ENCODE data around the gene ATP10A.

ATP10A gene

DNA sequence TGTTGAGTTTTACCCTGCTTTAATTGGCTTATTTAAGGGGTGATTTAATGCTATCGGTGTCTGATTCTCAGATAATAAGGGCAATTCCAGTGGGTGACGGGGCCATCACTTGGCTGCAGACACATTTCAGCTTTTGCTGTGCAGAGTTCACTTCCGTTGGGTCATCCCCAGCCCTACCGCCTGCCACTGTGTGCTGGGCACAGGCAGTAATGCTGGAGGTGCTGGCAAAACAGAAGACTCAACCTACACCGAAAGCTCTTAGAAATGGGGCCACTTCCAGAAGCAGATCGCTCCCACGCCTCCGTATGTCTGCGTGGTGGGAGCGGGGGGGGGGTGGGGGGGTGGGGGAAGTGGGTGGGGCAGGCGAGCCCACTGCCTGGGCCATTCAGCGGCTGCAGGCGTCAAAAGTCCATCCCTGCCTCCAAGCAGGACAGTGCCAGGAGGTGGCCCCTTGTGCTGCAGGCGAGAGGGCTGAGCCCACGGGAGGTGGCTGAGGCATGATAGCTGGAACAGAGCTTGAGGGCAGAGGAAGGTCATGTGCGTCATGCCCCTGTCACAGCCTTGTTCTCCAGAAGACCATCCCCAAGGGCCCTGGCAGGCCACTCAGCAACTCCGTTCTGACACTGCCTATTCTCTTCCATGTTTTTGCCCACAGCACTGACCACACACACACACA lies 128.3 kb downstream of the ATP10A start:
- no peak for DNase-seq

DNA sequence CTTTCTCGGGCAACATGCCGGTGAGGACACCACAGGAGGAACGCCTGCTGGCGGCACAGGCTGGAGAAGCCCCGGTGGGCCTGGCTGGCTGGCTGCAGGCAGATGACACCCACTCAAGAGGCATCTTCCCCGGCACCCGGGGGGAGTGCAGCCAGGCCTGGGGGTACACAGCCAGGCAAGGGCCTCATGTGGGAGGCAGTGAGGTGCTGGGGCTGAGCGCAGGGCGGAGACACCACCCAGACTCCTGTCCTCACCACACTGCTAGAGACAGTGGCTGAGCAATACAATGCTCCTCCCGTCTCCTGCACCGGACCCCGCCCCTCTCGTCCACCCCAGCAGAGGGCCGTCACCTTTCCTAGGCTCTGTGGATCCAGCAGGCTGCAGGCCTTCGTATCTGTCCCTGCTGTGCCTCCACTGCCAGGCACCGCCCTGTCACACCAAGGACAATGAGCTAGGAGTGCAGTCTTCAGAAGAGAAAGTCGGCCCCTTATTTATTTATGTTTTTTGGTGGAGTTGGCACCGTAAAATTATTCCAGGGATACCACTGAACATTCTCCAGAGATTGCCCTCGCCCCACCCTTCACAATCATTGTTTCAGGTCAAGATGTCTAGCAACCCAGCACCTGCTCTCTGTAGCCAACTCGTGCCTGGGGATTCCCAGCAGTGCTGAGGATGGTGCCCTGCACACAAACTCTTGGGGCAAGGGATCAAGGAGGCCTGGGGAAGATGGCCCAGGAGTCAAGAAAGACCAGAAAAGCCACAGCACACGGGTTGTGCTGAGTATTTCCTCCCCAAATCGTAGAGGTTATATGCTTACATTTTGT lies 129.1 kb downstream of the ATP10A start:
- DNase-seq, result no peak

DNA sequence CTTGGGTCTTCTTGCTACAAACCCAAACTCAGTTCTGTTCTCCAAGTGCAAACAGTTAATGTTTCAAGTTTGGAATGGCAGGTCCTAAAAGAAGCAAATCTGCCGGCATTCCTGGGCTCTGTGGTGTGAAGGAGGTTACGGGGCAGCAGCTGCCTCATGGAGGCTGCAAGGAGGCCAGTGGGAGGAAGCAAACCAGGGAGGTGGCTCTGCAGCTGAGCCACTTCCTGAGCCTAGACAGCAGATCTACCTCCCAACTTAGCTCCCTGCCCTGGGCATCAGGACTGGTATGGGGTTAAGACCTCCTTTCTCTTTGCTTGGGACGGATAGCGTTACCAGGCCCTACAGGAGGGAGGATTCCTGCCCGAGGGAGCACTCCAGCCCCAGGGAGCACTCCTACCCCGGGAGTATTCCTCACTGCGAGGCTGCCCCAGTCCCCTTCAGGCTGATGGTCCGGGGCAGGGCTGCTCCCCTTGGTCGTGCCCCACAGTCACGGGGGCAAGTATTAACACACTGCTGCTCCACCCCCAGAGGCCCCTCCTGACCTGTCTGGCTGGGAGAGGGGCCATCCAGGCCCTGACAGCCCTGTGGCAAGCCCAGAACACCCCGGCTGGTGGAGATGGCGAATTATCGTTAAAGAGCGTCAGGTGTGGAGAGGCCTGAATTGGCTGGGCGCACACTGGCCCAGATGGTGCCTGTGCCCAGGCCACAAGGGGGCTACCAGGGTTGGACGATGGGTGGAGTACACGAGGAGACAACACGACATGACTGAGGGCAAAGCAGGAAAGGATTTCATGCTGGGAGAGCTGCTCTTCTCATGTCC lies 129.9 kb downstream of the ATP10A start:
- no peak for DNase-seq

DNA sequence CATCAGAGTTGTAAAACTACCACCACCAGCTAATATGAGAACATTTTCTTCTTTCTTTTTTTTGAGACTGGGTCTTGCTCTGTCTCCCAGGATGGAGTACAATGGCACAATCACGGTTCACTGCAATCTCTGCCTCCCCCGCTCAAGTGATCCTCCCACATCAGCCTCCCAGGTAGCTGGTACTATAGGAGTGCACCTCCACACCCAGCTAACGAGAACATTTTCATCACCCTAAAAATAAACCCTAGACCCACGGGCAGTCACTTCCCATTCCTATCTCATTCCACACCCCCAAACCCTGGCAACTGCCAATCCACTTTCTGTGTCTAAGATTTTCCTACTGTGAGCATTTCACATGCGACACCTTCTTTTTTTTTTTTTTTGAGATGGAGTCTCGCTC lies 130.9 kb downstream of the ATP10A start:
- no peak for DNase-seq

DNA sequence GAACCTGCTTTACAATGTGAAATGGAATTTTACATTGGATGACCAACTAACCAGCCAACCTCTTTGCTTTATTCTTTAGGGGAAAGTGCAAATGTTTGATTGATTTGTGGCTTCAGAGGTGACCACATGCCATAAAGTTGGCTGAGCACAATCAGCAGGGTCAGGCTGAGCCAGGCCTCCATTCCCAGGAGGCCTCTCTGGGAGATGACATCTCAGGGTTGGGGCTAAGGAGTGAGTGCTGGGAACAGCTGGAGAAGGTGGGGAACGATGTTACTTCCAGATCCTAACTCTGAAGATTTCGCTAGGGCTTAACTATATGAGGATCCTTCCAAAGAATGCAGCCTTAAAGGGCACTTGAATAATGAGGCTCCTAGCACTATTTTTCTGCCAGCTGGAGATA lies 131.7 kb downstream of the ATP10A start:
- DNase-seq, result no peak

DNA sequence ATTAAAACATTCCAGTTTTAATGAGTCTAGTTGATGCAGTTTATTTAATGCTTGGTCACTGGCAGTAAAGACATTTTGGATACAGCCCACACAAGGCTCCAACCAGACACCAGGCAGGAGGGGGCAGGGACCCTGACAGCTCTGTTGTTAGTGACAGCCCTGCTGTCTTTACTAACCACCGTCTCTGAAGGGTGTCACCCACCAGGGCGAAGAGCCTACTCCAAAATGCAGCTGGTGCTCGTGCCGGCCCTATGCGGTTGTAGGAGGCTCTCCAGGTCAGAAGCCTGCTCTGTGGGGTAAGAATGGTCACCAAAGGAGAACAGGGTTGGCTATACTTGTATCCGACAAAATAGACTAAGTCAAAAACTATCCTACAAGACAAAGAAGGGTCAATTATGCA lies 132.2 kb downstream of the ATP10A start:
- DNase-seq, result no peak

DNA sequence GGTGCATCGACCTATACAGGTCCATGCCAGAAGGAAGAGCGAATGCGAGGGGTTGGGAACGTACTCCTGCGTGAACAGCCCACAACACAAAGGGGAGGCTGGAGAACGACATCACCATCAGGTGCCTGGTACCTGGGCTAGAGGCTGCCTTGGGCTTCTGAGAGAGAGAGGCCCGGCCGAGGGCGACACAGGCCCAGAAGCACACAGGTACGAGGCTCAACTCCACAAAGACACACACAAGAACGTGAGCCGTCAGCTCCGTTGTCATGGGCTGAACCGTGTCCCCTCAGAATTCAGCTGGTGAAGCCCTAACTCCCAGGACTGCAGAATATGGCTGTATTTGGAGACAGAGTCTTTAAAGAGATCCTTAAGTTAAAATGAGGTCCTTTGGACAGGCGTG lies 134.3 kb downstream of the ATP10A start:
- DNase-seq, result no peak

DNA sequence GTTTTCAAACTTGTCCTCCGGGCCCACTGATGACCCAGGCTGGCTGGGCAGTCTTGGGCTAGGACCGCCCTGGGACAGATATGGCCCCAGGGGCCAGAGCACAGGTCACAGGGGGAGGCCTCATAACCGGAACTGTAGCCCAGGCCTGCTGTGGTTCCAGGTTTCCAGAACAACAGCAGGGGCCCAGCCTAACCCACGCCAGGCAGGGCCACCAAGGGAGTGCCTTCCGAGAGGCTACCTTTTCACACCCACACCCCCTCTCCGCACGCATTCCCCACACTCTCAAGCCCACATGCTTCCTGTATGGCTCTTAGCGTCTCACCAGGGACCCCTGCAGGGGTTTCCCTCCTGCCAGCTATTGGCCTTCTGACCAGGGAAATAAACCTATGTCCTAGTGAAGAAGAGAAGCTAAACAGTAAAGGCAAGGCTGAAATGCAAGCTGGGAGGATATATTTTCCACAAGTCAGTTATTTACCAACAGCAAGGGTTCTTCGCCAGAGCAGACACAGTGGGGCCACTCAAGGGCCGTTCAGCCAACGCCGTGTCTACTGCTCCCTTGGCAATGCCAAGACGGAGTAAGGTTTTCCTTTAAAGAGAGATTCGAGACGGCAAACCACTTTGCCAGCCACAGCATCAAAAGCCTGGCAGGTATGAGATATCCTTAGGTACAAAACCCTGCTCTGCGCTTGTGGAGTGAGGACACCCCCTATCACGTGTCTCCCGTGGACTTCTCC lies 135.1 kb downstream of the ATP10A start:
- DNase-seq, result no peak

DNA sequence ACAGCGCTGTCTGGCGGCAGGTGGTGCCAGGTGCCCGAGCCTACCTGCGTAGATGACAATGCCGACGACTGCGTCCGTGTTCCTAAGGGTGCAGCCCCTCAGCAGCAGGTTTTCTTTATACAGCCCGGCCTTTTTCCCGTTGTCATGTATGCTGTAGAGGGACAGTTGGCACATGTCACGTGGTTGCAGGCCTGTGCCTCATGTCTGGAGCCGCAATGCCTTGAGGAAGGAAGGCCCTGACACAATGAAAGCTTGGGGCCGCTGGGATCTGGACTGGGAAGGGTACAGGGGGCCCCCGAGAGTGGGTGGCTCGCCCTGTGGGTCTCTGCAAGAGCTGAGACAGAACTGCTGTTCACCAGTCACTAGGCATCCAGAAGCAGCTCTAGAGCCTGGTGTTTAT lies 136.0 kb downstream of the ATP10A start:
- no peak for DNase-seq

DNA sequence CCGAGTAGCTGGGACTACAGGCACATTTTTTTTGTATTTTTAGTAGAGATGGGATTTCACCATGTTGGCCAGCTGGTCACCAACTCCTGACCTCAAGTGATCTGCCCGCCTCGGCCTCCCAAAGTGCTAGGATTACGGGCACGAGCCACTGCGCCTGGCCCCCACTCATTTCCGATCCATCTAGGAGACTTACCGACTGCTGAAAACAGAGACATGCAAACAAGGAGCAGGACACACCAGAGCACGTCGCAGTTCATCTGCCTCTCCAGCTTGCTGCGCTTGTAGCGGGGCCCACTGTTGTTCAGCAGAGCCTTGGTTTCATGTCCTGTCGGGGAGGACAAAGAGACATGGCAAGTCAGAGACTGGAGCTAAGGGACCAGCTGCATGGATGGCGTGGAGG lies 137.4 kb downstream of the ATP10A start:
- no peak for DNase-seq

DNA sequence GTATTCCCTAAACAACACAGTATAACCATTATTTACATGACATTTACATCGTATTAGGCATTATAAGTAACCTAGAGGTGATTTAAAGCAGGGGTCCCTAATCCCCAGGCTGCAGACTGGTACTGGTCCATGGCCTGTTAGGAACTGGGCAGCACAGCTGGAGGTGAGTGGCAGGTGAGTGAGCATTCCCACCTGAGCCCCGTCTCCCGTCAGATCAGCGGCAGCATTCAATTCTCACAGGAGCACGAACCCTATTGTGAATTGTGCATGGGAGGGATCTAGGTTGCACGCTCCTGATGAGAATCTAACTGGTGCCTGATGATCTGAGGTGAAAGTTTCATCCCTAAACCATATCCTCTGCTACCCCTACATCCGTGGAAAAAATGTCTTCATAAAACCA lies 138.2 kb downstream of the ATP10A start:
- no peak for DNase-seq

DNA sequence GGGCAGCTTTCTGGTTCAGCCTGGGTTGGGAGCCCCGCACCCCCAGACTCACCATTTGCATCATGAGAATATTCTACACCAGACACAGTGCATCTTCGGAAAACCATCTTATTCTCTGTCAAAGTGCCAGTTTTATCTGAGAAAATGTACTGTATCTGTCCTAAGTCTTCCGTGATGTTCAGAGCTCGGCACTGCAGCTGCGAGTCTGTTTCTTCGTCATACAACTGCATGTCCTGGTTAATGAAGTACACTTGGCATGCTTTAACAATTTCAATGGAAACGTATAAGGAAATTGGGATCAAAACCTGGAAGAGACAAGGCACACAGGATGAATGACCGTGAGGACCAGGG lies 141.5 kb downstream of the ATP10A start:
- no peak for DNase-seq

DNA sequence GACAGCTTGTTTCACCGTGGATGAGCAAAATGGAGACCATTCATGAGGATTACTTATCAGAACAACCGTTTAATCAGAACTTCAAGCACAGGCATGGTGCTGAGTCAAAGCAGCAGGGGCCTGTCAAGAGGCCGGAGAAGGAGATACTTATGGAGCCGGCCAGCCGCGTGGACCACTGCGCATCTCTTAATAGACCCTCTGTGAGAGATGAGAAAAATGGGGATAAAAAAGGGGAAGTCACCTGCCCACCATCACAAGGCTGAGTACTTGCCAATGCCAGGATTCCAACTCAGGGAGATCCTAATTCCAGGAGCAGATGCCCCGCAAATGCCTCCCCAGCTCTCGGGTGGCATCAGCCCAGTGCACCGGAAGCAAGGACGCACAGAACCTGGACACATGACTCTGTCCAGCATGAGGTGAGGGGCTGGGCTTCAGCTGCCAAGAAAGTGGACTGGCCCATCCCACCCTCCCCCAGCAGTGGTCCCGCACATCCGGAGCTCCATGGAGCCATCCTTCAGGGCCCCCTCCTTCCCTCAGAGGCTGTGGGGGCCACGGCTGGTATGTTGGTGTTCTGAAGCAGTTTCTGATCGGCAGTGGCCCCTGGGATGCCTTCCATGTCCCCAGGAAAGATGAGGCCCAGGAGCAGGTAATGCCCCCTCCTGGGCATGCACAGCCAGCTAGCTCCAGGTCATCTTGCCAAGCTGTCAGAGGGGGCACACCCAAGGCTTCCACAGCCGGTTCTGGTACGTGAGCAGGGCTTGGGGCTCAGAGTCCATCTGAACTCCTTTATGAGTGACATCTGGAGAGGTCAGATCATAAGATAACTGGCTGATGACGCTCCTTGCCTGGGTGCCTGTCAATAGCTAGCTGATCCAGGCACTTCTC lies 143.8 kb downstream of the ATP10A start:
- DNase-seq, result no peak

DNA sequence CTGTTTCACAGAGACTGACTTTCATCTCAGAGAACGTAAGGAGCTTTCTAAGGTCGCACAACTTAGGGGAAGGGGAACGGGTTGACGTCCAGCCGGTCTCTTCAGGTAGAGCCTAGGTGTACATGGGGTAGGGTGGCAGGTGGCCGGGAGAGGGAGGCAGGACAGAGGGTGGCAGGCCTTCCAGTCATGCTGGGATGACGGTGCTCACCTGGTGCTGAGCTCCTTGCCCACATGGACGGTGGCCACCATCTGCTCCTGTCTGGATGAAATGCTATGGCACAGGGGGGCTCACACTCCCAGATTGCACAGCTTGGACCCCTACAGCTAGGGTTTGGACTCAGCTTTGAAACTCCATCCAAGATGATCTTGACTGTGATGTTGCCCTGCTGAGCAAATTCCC lies 144.5 kb downstream of the ATP10A start:
- no peak for DNase-seq

DNA sequence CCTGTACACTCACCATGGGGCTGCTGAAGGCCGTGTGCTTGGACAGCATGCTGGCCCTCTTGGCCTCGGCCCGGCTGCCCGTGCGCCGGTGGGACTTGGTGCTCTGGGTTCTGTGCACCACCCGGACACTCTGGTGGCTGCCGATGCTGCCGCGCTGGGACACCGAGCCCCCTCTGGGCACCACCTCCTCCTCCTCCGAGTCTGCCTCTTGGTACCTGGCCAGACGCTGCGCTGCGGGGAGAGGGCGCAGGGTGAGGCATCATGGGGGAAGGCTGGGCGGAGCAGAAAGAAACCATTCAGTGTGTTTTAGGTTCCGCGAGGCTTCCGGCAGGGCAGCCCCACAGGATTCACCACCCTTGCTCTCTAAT lies 145.0 kb downstream of the ATP10A start:
- DNase-seq, result no peak

DNA sequence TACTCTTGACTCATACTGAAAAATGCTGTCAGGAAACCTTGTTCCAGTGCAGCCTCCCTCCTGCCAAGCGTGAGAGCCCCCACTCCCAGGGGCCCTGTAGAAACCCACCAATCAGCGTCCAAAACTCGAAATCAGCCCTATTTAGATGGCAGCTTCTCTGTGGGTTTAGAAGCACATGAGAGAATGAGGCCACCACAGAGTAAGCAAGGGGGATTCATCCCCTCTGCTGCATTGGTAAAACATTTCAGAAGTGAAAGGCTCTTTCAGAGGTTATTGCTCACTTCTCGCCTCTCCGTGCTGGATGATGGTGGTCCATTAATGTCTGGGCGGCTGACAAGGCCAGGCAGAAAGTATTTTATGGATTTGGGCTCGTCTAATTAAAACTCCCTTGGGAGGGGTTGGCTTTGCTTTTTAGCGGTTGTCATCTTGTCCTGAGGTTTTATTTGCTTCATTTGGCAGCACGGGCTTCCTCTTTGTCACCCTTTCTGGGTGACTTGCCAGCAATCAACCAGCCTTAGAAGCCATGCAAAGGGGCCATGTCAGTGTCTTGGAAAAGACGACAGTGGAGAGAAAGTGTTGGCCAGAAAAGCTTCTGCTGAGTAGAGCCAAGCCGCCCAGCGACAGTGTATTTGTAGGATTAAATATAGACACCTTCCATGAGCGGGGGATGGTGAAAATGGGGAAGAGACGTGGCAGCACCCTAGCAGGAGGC lies 145.5 kb downstream of the ATP10A start:
- DNase-seq, result no peak

DNA sequence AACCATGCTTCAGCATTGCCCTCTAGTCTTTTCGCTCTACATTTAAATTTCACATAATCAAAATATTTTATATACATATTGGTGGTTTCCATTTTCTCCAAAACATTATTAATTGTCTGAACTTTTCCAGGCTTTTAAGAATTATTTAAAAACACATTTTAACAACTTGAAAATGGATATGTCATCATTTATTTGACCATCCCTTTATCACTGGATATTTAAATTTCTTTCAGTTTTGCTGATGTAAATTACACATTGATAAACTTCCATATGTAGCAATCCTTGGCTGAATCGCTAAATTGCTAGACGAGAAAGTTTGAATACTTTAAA lies 146.0 kb downstream of the ATP10A start:
- no peak for DNase-seq

DNA sequence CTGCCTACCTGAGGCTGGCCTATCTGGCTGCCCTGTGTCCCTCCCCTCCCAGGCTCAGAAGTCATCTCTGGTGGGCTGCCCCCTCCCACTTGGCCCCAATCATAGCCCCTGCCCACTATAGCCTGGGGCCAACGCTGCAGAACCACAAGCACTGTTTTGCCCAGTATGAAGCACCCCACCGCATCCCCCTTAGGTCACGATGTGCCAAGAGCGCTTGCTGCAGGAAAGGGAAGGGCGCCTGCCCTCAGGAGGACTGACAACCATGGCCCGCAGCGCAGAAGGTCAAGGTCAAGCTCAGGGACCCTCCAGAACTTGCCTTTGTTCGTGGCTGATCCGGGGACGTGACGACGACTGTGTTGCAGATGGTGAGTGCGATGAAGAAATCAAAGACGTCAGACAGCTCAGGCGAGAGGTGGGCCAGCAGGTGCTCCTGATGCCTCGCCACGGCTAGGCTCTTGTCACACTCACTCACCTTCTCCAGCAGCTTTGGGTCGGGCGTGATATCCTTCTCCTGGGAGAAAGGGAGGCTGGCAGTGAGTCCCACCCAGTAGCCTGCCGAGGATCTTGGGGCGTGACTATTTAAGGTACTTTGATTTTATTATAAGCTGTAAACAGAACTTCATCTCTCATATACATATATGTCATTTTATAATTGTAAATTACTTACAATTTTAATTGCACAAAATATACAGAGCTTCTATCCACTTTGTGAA lies 146.6 kb downstream of the ATP10A start:
- no peak for DNase-seq

DNA sequence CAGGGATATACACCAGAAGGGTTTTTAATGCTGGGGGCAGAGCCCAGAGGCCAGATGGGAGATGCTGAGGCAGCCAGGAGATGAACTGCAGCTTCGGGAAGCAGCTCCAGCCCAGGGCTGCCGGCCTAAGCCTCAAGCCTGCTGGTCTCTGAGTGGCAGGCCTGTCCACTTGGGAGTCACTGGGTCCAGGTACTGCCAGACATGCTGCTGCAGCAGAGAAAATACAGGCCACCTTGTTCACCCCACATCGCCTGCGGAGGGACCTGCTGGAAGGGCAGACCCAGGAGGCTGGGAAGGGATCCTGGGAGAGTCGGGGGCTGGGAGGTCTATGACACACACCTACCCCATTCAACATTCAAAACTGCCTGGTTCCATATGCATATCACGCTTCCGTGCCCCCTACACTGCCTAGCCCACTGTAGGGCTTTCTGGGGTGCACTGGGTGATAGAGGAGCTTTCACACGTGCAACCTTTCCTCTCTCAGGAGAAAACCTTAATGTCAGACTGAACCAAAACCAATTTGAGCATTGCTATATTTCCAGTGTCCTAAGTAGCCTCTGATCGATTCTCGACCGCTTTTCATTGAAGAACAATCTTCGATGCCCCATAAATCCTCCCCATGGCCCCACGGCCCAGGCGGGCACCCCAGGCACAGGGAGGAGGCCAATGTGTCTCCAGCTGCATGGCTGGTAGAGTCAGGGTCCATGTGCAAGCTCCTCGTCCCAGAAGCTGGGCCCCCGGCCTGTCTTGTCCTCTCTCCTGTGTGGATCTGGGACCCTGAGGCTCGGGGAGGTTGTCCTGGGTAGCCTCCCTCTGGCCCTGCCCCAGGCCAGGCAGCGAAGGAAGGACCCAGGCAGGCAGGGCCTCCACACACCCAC lies 147.4 kb downstream of the ATP10A start:
- no peak for DNase-seq

DNA sequence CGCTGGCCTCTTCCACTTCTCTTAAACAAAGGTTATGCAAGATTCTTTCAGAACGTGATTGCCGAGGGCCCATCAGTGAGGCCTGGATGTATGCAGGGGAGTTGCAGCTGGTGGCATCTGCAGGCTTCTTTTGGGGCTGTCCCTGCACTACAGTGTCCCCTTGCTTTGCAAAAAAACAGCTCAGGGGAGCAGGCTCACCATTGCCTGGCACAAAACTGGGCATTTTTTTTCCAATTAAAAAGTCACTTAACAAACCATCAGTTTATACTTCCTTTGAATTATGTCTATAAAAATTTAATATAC lies 148.6 kb downstream of the ATP10A start:
- no peak for DNase-seq

Data from NCI-H1105 treated with DMSO at 0.1 percent for 48 hours (cell line).